Activated CD8-positive, alpha-beta T cell treated with anti-CD3 and anti-CD28 coated beads, Interleukin-2, amount 10 ng/mL, durations not matched to agents 7 days and 5 days (primary cell): Measurements from ENCODE around the gene TMEM26. TPM values are rescaled to one million over a fixed set of nuclear protein-coding genes. Genes with fewer than 3 reads are reported as not detected.
A peak's percentile ranks its signal among the peaks of the same experiment; 100 is the strongest.

ENCODE experiments used
- ATAC-seq: fragments of 150-1000 bp; cut with Tn5 transposase; one replicate; pipeline ENCODE4 v1.10.0; 2021; ENCODE audit warnings: moderate library complexity
- CTCF ChIA-PET: fragments of 350-600 bp; sonication (Branson Sonifier 250); formaldehyde crosslinking; loops from one replicate; lab custom pipeline; 2021; ENCODE audit warnings: antibody characterized with exemption; lab: Charles Lee
- POLR2A ChIA-PET: fragments of 350-600 bp; sonication (Branson Sonifier 250); formaldehyde crosslinking; loops from one replicate; lab custom pipeline; 2021; ENCODE audit warnings: antibody characterized with exemption; lab: Charles Lee
- DNase-seq: peaks from one replicate; pipeline ENCODE4 v3.0.0-alpha.2; 2020
- H3K27ac Mint-ChIP-seq: one replicate; pipeline ENCODE4 v1.8.0; 2021; ENCODE audit warnings: mild to moderate bottlenecking, mixed read lengths
- H3K27me3 Mint-ChIP-seq: one replicate; pipeline ENCODE4 v1.8.0; 2021; ENCODE audit warnings: low read depth, mixed read lengths
- H3K36me3 Mint-ChIP-seq: one replicate; pipeline ENCODE4 v1.8.0; 2021; ENCODE audit warnings: low read depth, mixed read lengths
- H3K4me1 Mint-ChIP-seq: one replicate; pipeline ENCODE4 v1.8.0; 2021; ENCODE audit warnings: low read depth, mixed read lengths
- H3K4me3 Mint-ChIP-seq: one replicate; pipeline ENCODE4 v1.8.0; 2021; ENCODE audit warnings: mild to moderate bottlenecking, mixed read lengths
- H3K9me3 Mint-ChIP-seq: one replicate; pipeline ENCODE4 v1.8.0; 2022; ENCODE audit warnings: mixed read lengths; ENCODE audit not compliant: insufficient read depth
- total RNA-seq, 2 experiments: library from RNA; stranded (reverse); gene quantifications; one replicate each; pipeline ENCODE4 v1.2.3, GENCODE V29; 2021

The TMEM26 gene
- not detected for total RNA-seq

DNA sequence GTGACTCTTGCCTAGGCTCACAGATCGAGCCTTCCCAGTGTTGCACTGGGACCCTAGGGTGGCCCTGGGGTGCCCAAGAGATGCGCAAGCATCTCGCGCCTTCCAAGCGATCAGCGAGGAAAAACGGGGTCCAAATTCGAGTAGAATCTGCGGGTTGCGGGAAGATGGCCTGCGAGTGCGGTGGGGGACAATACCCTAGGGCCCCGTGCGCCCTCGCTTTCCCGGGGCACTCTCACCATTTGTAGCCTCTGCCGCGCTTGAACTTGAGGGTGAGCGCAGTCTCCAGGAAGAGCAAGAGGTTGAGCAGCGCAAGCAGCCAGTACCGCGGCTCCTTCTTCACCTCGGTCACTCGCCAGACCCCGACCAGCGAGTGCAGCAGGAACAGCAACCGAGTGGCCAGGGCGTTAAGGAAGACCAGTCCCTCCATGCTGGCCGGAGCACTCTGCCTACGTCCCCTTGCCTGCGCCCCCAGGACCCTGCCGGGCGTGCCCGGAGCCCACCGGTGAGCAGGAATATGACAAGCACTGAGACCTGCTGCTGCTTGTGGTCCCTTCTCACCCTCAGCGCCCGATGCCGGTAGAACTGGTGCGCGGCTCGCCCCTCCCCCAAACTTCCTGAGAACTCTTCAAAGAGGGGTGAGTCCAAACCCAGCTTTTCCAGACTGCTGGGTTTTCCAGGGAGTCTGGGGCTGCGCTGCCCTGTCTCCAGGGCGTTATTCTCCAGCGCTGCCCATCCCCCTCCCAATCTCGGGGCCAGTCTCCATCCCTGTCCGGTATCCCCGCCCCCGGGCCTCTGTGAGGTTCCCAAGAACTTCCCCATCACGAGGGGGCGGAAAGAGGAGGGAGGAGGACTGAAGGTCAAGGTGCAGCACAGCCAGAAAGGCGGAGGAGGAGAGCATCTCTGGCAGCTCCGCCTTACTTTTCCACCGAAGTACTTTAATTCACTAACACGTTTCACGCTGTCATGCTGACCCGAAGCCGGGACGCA is at the start of gene TMEM26:
TMEM26 (minus strand) TSS at position 727 of the 987 bp plus-strand sequence; CDS start at position 427, 300 bp downstream.
- peaks cover 30% of the 10 kb centered on the region for H3K27me3 Mint-ChIP-seq
- H3K4me1 Mint-ChIP-seq: peaks cover 5% of the 10 kb centered on the region
- DNase-seq (no peak), ATAC-seq (no peak)
- ChIA-PET POLR2A (no interaction called here), CTCF (no interaction called here)
- H3K4me3 Mint-ChIP-seq: peak within 1 kb of the TSS; percentile 31
- H3K9me3 Mint-ChIP-seq: no peaks in the 10 kb centered on the region
- H3K27ac Mint-ChIP-seq: no peak within 1 kb of the TSS
- H3K36me3 Mint-ChIP-seq: no peaks in the 10 kb centered on the region

DNA sequence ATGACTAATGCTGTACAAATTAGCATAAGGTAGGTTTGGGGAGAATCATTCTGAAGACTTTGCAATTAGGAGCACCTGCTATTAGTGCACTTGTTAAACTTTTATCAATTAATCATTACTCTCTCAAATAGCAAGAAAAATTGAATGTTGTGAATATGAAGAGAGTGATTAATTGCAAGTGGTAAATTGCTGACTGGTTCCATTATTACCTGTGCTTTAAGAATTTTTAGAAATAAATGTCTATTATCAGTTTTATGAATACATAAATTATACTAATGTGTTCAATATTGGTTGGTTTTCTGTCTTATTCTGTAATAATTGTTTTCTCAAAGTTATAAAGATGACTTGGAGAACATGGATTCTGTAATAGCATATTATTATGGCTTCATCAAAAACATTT is 47.3 kb upstream of the TMEM26 start:
- Mint-ChIP-seq H3K9me3 (no peaks in the 10 kb centered on the region), H3K27ac (no peak overlapping the region), H3K4me3 (no peak overlapping the region), H3K36me3 (no peaks in the 10 kb centered on the region), H3K27me3 (no peaks in the 10 kb centered on the region), H3K4me1 (no peaks in the 10 kb centered on the region)
- DNase-seq (no peak), ATAC-seq (no peak)
- ChIA-PET POLR2A (no interaction called here), CTCF (no interaction called here)

DNA sequence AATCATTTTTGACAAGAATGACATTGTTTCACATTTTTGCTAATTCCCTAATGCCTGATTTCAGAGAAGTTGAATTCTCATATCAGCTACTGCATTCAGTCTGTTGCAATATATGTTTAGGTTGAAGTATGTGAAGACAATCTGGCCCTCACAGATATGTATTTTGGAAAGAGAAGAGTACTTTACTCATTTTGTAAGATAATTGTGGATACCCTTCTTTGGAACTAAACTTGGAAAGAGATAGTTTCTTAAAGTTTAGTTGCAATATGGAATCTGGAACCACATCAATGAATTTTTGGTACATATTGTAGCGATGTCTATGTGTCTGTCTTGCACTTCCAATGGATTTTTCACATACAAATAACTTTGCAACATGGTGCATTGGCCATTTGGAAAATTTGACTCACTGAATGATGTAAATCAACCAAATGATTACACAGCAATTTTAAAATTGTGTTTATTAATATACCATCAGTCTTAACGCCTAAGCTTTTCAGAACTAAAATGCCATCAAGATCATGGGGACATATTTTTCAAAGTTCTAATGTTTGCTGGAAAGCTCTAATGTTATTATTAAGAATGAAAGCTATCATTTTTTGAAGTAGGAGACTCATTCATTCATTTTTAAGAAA is 39.3 kb upstream of the TMEM26 start:
- no peaks in the 10 kb centered on the region for H3K9me3 Mint-ChIP-seq
- no peak for DNase-seq
- ChIA-PET CTCF (no interaction called here), POLR2A (no interaction called here)
- H3K36me3 Mint-ChIP-seq: no peaks in the 10 kb centered on the region
- H3K27me3 Mint-ChIP-seq: no peaks in the 10 kb centered on the region
- no peaks in the 10 kb centered on the region for H3K4me1 Mint-ChIP-seq
- H3K27ac Mint-ChIP-seq: no peak overlapping the region
- H3K4me3 Mint-ChIP-seq: no peak overlapping the region
- no peak for ATAC-seq

DNA sequence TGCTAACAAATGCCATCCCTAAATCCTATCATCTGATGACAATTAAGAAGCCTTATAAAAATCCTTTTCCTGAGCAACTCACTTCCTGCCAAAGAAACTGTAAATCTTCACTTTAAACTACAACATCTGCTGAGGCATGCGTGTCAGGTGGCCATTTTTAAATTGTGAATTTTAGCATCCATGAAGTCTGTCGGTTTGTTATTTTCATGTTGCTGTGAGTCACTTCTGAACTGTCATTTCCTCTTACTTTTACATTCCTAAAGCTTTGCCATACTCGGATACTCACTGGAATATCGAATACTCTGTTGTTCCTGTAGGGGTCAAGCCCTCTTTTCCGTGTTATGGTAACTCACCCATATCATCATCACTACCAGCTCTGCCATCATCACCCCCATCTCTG is 34.3 kb upstream of the TMEM26 start:
- no peak overlapping the region for H3K27ac Mint-ChIP-seq
- H3K36me3 Mint-ChIP-seq: no peaks in the 10 kb centered on the region
- H3K4me3 Mint-ChIP-seq: no peak overlapping the region
- H3K9me3 Mint-ChIP-seq: no peaks in the 10 kb centered on the region
- ATAC-seq: no peak
- CTCF ChIA-PET: no interaction called here
- POLR2A ChIA-PET: no interaction called here
- H3K27me3 Mint-ChIP-seq: peaks cover 2% of the 10 kb centered on the region
- no peaks in the 10 kb centered on the region for H3K4me1 Mint-ChIP-seq
- DNase-seq: no peak

DNA sequence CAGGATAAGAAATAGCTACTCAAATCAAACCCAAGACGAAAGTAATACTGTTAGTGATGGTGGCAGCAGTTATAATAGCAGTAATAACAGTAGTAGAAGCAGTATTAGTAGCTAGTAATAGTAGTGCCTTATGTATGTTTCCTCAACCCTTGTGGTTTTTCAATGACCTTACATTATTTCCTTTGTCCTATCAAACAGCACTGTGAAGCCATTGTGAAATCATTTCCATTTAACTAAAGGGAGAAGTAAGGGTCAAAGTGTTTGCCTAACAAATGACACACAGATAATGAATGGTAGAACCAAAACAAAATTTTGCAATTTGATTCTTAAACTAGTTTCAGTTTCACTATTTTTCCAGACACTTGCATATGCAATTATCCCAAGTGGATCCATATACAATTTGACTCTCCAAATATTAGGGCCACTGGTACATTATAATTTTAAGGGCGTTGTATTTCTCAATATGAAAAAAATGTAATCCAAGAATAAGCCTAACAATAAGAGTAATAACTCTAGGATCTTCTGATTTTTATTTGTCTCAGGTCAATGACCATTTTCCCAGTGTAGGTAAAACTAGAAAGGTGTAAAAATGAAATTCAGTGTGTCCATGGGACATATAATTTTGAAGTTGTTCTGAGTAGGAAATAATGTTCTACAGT is 33.7 kb upstream of the TMEM26 start:
- ATAC-seq: no peak
- Mint-ChIP-seq H3K4me3 (no peak overlapping the region), H3K4me1 (no peaks in the 10 kb centered on the region), H3K36me3 (no peaks in the 10 kb centered on the region), H3K27me3 (peaks cover 3% of the 10 kb centered on the region), H3K27ac (no peak overlapping the region), H3K9me3 (no peaks in the 10 kb centered on the region)
- ChIA-PET POLR2A (no interaction called here), CTCF (no interaction called here)
- no peak for DNase-seq

DNA sequence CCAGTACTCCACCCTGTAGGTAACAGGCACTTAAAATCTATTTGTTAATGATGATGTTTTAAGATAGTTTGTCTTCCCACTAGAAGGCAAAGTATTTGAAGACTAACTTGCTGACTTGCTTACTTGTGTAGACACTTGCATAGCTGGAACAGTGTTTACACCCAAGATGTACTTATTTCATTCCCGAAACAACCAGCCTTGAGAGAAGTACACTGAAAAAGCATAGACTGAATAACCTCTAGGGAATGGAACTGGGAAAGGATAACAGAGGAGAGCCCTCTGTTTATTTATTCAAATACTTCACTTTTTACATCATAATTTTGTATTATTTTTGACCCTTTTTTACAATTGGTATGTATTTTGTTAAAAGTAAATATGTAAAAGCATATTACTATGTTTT is 33.1 kb upstream of the TMEM26 start:
- Mint-ChIP-seq H3K9me3 (no peaks in the 10 kb centered on the region), H3K27ac (no peak overlapping the region), H3K36me3 (no peaks in the 10 kb centered on the region), H3K4me3 (no peak overlapping the region), H3K4me1 (no peaks in the 10 kb centered on the region), H3K27me3 (peaks cover 3% of the 10 kb centered on the region)
- CTCF ChIA-PET: no interaction called here
- ATAC-seq (no peak), DNase-seq (no peak)
- POLR2A ChIA-PET: no interaction called here

DNA sequence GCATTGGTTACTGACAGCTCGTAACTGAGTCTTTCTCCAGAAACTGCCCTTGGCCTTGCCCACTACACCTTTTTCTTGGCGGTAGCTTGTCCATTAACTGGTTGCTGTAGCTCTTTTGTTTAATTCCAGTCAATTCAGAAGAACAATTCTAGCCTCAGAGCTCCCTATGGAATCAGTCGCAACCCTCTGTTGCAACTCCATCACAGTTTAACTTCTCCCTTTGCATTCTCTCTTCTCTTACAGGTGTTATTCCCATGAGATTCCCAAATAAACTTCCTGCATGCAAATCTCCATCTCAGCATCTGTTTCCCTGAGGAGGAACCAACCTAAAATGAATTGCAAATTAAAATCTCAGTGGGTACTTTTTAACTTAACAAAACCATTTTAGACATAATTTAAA is 28.4 kb upstream of the TMEM26 start:
- H3K27ac Mint-ChIP-seq: no peak overlapping the region
- POLR2A ChIA-PET: no interaction called here
- ATAC-seq: no peak
- no peak overlapping the region for H3K4me3 Mint-ChIP-seq
- no peaks in the 10 kb centered on the region for H3K36me3 Mint-ChIP-seq
- H3K9me3 Mint-ChIP-seq: no peaks in the 10 kb centered on the region
- no peaks in the 10 kb centered on the region for H3K4me1 Mint-ChIP-seq
- DNase-seq: no peak
- CTCF ChIA-PET: no interaction called here
- peaks cover 3% of the 10 kb centered on the region for H3K27me3 Mint-ChIP-seq

DNA sequence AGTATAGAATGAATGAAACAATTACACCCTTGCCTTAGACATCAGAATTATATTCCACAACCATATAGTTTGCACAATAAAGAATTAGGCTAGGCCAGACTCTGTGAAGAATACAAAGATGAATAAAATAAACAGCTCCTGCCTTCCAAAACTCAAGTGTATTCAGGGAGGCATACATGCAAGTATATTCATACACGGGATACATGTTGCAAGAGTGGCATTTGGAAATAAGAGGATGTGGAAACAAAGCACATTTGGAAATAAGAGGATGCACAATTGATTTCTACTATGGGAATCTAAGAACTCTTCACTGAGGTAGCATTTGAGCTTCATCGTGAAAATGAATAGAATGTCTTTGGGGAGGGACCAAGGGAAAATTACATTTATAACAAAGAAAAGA is 27.0 kb upstream of the TMEM26 start:
- CTCF ChIA-PET: no interaction called here
- Mint-ChIP-seq H3K27ac (no peak overlapping the region), H3K36me3 (no peaks in the 10 kb centered on the region), H3K4me3 (no peak overlapping the region), H3K4me1 (no peaks in the 10 kb centered on the region), H3K9me3 (no peaks in the 10 kb centered on the region), H3K27me3 (peaks cover 3% of the 10 kb centered on the region)
- POLR2A ChIA-PET: interaction anchor here (0.6 kb wide), 1 partner anchor 41 kb away, joined by 3 read pairs; no protein-coding TSS in a partner anchor
- no peak for ATAC-seq
- no peak for DNase-seq

DNA sequence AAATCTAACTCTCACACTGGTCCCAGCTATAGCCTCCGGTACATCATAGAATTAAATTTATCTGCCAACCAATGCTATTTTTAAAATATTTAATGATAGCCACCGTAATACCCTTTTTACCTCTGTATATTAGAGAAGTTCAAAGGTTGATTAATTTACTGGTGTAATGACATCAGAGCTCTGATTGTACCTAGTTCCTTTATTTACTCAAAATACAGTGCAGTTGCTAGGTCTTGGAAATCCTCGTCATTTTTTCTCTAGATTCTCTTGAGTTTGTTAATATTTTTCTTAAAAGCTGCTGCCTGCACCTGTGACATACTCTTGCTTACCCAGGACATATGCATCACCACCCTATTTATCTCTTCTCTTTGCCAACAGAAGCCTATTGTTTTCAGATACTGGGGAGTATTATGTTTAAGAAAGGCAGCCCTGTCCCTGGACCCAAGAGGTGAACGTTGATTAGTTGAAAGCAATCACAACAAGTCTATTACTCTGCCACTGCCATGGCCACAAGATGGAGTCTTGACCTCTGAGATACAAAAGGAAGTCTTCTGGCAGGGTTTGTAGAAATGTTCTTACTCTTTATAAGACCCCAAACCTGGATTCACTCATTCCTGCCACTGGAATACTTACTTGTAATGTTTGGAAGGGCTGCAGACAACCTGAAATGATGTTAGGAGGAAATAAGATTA is 25.6 kb upstream of the TMEM26 start:
- H3K4me3 Mint-ChIP-seq: no peak overlapping the region
- DNase-seq: no peak
- ATAC-seq: no peak
- ChIA-PET POLR2A (no interaction called here), CTCF (no interaction called here)
- H3K36me3 Mint-ChIP-seq: no peaks in the 10 kb centered on the region
- no peak overlapping the region for H3K27ac Mint-ChIP-seq
- no peaks in the 10 kb centered on the region for H3K9me3 Mint-ChIP-seq
- no peaks in the 10 kb centered on the region for H3K4me1 Mint-ChIP-seq
- peaks cover 3% of the 10 kb centered on the region for H3K27me3 Mint-ChIP-seq

DNA sequence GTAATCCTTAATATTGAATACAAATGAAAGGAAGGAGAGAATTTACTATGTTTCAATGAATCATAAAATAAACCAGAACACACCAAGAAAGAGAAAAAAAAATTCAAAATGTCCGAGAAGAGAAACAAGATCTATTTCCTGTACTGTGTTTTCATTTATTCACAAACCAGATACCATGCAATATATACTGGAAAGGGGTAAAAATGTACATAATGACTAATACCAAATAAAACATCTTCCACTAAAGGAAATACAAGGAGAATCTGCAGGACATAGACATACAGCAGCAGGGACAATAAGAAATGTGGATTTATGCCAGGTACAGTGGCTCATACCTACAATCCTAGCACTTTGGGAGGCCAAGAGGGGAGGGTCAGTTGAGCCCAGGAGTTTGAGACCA is 24.3 kb upstream of the TMEM26 start:
- no peak for DNase-seq
- ChIA-PET POLR2A (no interaction called here), CTCF (no interaction called here)
- Mint-ChIP-seq H3K27me3 (no peaks in the 10 kb centered on the region), H3K36me3 (no peaks in the 10 kb centered on the region), H3K9me3 (no peaks in the 10 kb centered on the region), H3K4me1 (no peaks in the 10 kb centered on the region), H3K27ac (no peak overlapping the region), H3K4me3 (no peak overlapping the region)
- no peak for ATAC-seq

DNA sequence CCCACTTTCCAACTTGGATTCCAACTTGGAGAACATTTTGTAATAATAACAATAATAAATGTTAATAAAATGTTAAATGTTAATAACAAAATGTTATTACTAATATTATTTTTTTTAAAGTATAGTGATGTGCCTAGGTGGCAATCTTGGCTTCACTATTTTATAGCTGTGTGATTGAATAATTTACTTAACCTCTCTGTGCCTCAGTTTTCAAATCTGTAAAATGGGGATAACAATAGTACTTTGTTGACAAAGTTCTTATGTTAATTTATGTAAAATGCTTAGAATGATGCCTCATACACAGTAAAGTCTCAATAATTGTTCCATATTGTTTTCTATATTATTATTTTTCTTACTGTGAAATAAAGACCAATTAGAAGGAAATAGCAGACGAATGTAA is 23.3 kb upstream of the TMEM26 start:
- no peak overlapping the region for H3K27ac Mint-ChIP-seq
- ChIA-PET POLR2A (no interaction called here), CTCF (no interaction called here)
- H3K4me1 Mint-ChIP-seq: no peaks in the 10 kb centered on the region
- H3K4me3 Mint-ChIP-seq: no peak overlapping the region
- H3K9me3 Mint-ChIP-seq: no peaks in the 10 kb centered on the region
- no peaks in the 10 kb centered on the region for H3K36me3 Mint-ChIP-seq
- H3K27me3 Mint-ChIP-seq: no peaks in the 10 kb centered on the region
- ATAC-seq: no peak
- DNase-seq: no peak
